CD14-positive monocyte (primary cell): Measurements from ENCODE around the gene CARD11. TPM values are rescaled to one million over a fixed set of nuclear protein-coding genes. Genes with fewer than 3 reads are reported as not detected.

ENCODE experiments used
- DNase-seq, 3 donors: peaks; one replicate each; pipeline ENCODE4 v3.0.0-alpha.2; 2011 to 2022
- H2AFZ ChIP-seq: 2 replicates; pipeline ENCODE4 v1.6.0; 2012; ENCODE audit warnings: mild to moderate bottlenecking, low read depth, low read length, inconsistent platforms; ENCODE audit not compliant: insufficient read depth, poor library complexity, severe bottlenecking
- H3K27ac ChIP-seq, 2 donors: 1 replicate in 1 of 2; 2 replicates in 1 of 2; pipeline ENCODE4 v1.5.1; 2012 to 2013; ENCODE audit warnings: low read length in 2 of 2, control low read depth in 1 of 2, inconsistent platforms in 1 of 2, low read depth in 1 of 2, mild to moderate bottlenecking in 1 of 2
- H3K27me3 ChIP-seq, 2 donors: one replicate each; pipeline versions ENCODE4 v1.6.0 to v1.6.1; 2011 to 2013; ENCODE audit warnings: low read length in 2 of 2; ENCODE audit not compliant: control insufficient read depth in 2 of 2, insufficient read depth in 2 of 2
- H3K36me3 ChIP-seq, 2 donors: replicated peaks in 1 of 2; 1 replicate in 1 of 2; 2 replicates in 1 of 2; pipeline versions ENCODE4 v1.5.1 to v1.6.1; 2012 to 2013; ENCODE audit warnings: low read length in 2 of 2, control low read depth in 1 of 2, inconsistent platforms in 1 of 2, mild to moderate bottlenecking in 1 of 2; ENCODE audit not compliant: insufficient read depth in 2 of 2, control insufficient read depth in 1 of 2
- H3K4me1 ChIP-seq, 2 donors: 1 replicate in 1 of 2; 2 replicates in 1 of 2; pipeline versions ENCODE4 v1.5.1 to v1.6.1; 2012 to 2013; ENCODE audit warnings: low read length in 2 of 2, control low read depth in 1 of 2, inconsistent platforms in 1 of 2, mild to moderate bottlenecking in 1 of 2, moderate library complexity in 1 of 2; ENCODE audit not compliant: insufficient read depth in 2 of 2, control insufficient read depth in 1 of 2
- H3K4me2 ChIP-seq: replicated peaks from 2 replicates; pipeline ENCODE3; 2012; ENCODE audit warnings: low read length, moderate library complexity, mild to moderate bottlenecking; ENCODE audit not compliant: poor library complexity, severe bottlenecking; ENCODE audit errors: extremely low read depth
- H3K4me3 ChIP-seq, 3 experiments: fragments of 200-600 bp in 1 of 3; sonication (generic) in 1 of 3; replicated peaks in 1 of 3; 1 replicate in 2 of 3; 2 replicates in 1 of 3; pipeline ENCODE4 v1.5.1; 2011 to 2013; ENCODE audit warnings: low read length in 3 of 3, mild to moderate bottlenecking in 3 of 3, control low read depth in 2 of 3, low read depth in 2 of 3, inconsistent platforms in 1 of 3, moderate library complexity in 1 of 3
- H3K79me2 ChIP-seq: 2 replicates; pipeline ENCODE4 v1.6.0; 2012; ENCODE audit warnings: mild to moderate bottlenecking, control low read depth, inconsistent platforms, low read length, moderate library complexity; ENCODE audit not compliant: insufficient read depth
- H3K9ac ChIP-seq: 2 replicates; pipeline ENCODE4 v1.6.0; 2017; ENCODE audit warnings: low read length, mild to moderate bottlenecking; ENCODE audit not compliant: insufficient read depth, poor library complexity, severe bottlenecking
- H3K9me3 ChIP-seq, 2 donors: replicated peaks in 1 of 2; 1 replicate in 1 of 2; 2 replicates in 1 of 2; pipeline versions ENCODE4 v1.5.1 to v1.6.1; 2012 to 2013; ENCODE audit warnings: low read length in 2 of 2, control low read depth in 1 of 2; ENCODE audit not compliant: control insufficient read depth in 1 of 2, insufficient read depth in 1 of 2
- H4K20me1 ChIP-seq: 2 replicates; pipeline ENCODE4 v1.6.0; 2012; ENCODE audit warnings: mild to moderate bottlenecking, low read length, control low read depth, moderate library complexity; ENCODE audit not compliant: insufficient read depth
- H3K27ac Mint-ChIP-seq, 7 donors: one replicate each; pipeline ENCODE4 v1.8.0; 2020; ENCODE audit warnings: mild to moderate bottlenecking in 7 of 7, mixed read lengths in 7 of 7, moderate library complexity in 6 of 7, inconsistent platforms in 2 of 7
- H3K27me3 Mint-ChIP-seq, 3 donors: one replicate each; pipeline ENCODE4 v1.8.0; 2021 to 2022; ENCODE audit warnings: low read depth in 3 of 3, mild to moderate bottlenecking in 3 of 3, mixed read lengths in 3 of 3, moderate library complexity in 3 of 3, inconsistent platforms in 1 of 3
- H3K36me3 Mint-ChIP-seq, 2 donors: one replicate each; pipeline ENCODE4 v1.8.0; 2020; ENCODE audit warnings: mixed read lengths in 2 of 2, inconsistent platforms in 1 of 2, mild to moderate bottlenecking in 1 of 2
- H3K4me1 Mint-ChIP-seq: one replicate; pipeline ENCODE4 v1.8.0; 2020; ENCODE audit warnings: mild to moderate bottlenecking, mixed read lengths
- H3K4me3 Mint-ChIP-seq, 2 donors: one replicate each; pipeline ENCODE4 v1.8.0; 2020; ENCODE audit warnings: mild to moderate bottlenecking in 2 of 2, mixed read lengths in 2 of 2, moderate library complexity in 1 of 2
- H3K9me3 Mint-ChIP-seq, 7 donors: one replicate each; pipeline ENCODE4 v1.8.0; 2020 to 2022; ENCODE audit warnings: mixed read lengths in 7 of 7, mild to moderate bottlenecking in 6 of 7, moderate library complexity in 6 of 7, inconsistent platforms in 2 of 7
- CTCF ChIP-seq: fragments of 200-600 bp; IDR thresholded peaks from one replicate; pipeline ENCODE4 v1.8.0; 2022; ENCODE audit warnings: antibody characterized with exemption, mild to moderate bottlenecking
- WGBS: methylation state at CpG from one replicate; pipeline ENCODE4 v1.1.5; 2013; ENCODE audit warnings: missing lambda C conversion rate; ENCODE audit not compliant: insufficient coverage; 5-methylcytosine and 5-hydroxymethylcytosine counted together
- intact Hi-C, 2 donors: fragments of 100-400 bp; cut with micrococcal nuclease; formaldehyde crosslinking; loops; one replicate each; pipeline versions ENCODE4 v1.15.0 to v1.15.1; 2023
- polyA plus RNA-seq, 3 donors: library from polyadenylated mRNA; depleted of rRNA in 1 of 3; unstranded in 2 of 3; stranded (reverse) in 1 of 3; fragments of 300-500 nt in 2 of 3; fragments of >200 nt in 1 of 3; fragmentation: Illumina TruSeq in 2 of 3; gene quantifications; 1 replicate in 2 of 3; 2 replicates in 1 of 3; pipeline ENCODE4 v1.2.3, GENCODE V29; 2012 to 2021

CARD11 gene
- polyA plus RNA-seq, 3 donors, result 0.04 to 0.17 TPM; not detected in 1

GRCh38 chr7:3032256-3032655, 11.4 kb downstream of the CARD11 start:
- Mint-ChIP-seq H3K9me3 (peaks cover 0 to 2% (median 0%) of the 10 kb centered on the region in 7 donors), H3K4me3 (no peak overlapping the region), H3K4me1 (peaks cover 3% of the 10 kb centered on the region), H3K36me3 (no peaks in the 10 kb centered on the region), H3K27ac (no peak overlapping the region), H3K27me3 (peaks cover 0 to 8% (median 7%) of the 10 kb centered on the region in 3 donors)
- Histone ChIP-seq H2AFZ (no peak overlapping the region), H3K36me3 (no peaks in the 10 kb centered on the region), H3K79me2 (no peaks in the 10 kb centered on the region), H3K4me3 (no peak overlapping the region), H3K4me1 (no peaks in the 10 kb centered on the region), H4K20me1 (no peaks in the 10 kb centered on the region), H3K9me3 (no peaks in the 10 kb centered on the region), H3K27me3 (no peaks in the 10 kb centered on the region), H3K4me2 (no peak overlapping the region), H3K9ac (no peak overlapping the region), H3K27ac (no peak overlapping the region)
- intact Hi-C loops, result no loop called here
- WGBS, result 87% methylated on average over 4 of the region's 4 CpGs
- TF ChIP-seq CTCF, result no peak
- no peak for DNase-seq

DNA sequence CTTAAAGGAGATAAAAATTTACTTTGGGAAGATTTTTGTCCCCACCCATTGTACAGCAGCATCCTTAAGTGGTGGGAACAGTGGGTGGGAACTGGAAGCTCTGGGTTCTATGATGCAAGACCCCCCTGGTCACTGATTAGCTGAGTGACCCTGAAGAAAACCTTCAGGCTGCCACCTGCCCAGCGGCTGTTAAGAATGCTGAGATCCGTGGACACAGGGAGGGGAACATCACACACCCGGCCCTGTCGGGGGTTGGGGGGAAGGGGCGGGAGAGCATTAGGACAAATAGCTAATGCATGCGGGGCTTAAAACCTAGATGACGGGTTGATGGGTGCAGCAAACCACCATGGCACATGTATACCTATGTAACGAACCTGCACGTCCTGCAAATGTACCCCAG, 14.5 kb downstream of the CARD11 start:
- no peaks in the 10 kb centered on the region for H3K27me3 ChIP-seq
- no peaks in the 10 kb centered on the region for H3K36me3 Mint-ChIP-seq
- WGBS, result 96% methylated on average over 6 of the region's 9 CpGs
- no peaks in the 10 kb centered on the region for H3K36me3 ChIP-seq
- peaks cover 0 to 8% (median 7%) of the 10 kb centered on the region in 3 donors for H3K27me3 Mint-ChIP-seq
- intact Hi-C loops, result no loop called here
- peaks cover 3% of the 10 kb centered on the region for H3K4me1 Mint-ChIP-seq
- no peak for TF ChIP-seq CTCF
- H3K4me2 ChIP-seq, result no peak overlapping the region
- H2AFZ ChIP-seq, result no peak overlapping the region
- H3K27ac Mint-ChIP-seq, result no peak overlapping the region
- H4K20me1 ChIP-seq, result no peaks in the 10 kb centered on the region
- peaks cover 0 to 12% (median 3%) of the 10 kb centered on the region in 7 donors for H3K9me3 Mint-ChIP-seq
- H3K4me3 Mint-ChIP-seq, result no peak overlapping the region
- no peaks in the 10 kb centered on the region for H3K9me3 ChIP-seq
- DNase-seq, result no peak
- no peaks in the 10 kb centered on the region for H3K4me1 ChIP-seq
- no peak overlapping the region for H3K4me3 ChIP-seq
- no peak overlapping the region for H3K9ac ChIP-seq
- H3K27ac ChIP-seq, result no peak overlapping the region
- H3K79me2 ChIP-seq, result no peaks in the 10 kb centered on the region
